Urinary bladder (tissue), 4 donors: Measurements from ENCODE around the gene SRXN1. TPM values are rescaled to one million over a fixed set of nuclear protein-coding genes. Genes with fewer than 3 reads are reported as not detected.

Experiments used
- DNase-seq: peaks from one replicate; pipeline ENCODE4 v3.0.0-alpha.2; 2015; ENCODE audit errors: extremely low spot score
- H3K27ac ChIP-seq: one replicate; pipeline ENCODE4 v1.5.1; 2013; ENCODE audit warnings: low read depth, mild to moderate bottlenecking, moderate library complexity
- H3K36me3 ChIP-seq: one replicate; pipeline ENCODE4 v1.6.1; 2013; ENCODE audit warnings: mild to moderate bottlenecking, moderate library complexity; ENCODE audit not compliant: insufficient read depth
- H3K4me1 ChIP-seq: one replicate; pipeline ENCODE4 v1.6.1; 2013; ENCODE audit warnings: mild to moderate bottlenecking, moderate library complexity; ENCODE audit not compliant: insufficient read depth
- H3K4me3 ChIP-seq: one replicate; pipeline ENCODE4 v1.5.1; 2013; ENCODE audit warnings: low read depth, low read length
- WGBS: extraction: QIAGEN DNeasy Blood & Tissue Kit; methylation state at CpG from one replicate; pipeline ENCODE4 v1.1.7; 2013; 5-methylcytosine and 5-hydroxymethylcytosine counted together
- polyA plus RNA-seq: library from polyadenylated mRNA; stranded (reverse); fragments of 200-250 nt; gene quantifications from one replicate; pipeline ENCODE4 v1.2.3, GENCODE V29; 2013
- total RNA-seq: library from RNA; depleted of rRNA; stranded (reverse); fragments of >200 nt; gene quantifications from one replicate; pipeline ENCODE4 v1.2.3, GENCODE V29; 2014
- donor health status: healthy with polysubstance abuse.
- donor health status: healthy.

The SRXN1 gene
- total and polyA plus RNA-seq, 2 donors, result 11.9 to 44.1 TPM

GRCh38 chr20:687468-688203, 34.6 kb upstream of the SRXN1 start:
- DNase-seq, result no peak
- no peak overlapping the region for H3K4me3 ChIP-seq
- no peaks in the 10 kb centered on the region for H3K4me1 ChIP-seq
- no peak overlapping the region for H3K27ac ChIP-seq
- WGBS, result 70% methylated on average over 9 of the region's 9 CpGs
- H3K36me3 ChIP-seq, result no peaks in the 10 kb centered on the region

DNA sequence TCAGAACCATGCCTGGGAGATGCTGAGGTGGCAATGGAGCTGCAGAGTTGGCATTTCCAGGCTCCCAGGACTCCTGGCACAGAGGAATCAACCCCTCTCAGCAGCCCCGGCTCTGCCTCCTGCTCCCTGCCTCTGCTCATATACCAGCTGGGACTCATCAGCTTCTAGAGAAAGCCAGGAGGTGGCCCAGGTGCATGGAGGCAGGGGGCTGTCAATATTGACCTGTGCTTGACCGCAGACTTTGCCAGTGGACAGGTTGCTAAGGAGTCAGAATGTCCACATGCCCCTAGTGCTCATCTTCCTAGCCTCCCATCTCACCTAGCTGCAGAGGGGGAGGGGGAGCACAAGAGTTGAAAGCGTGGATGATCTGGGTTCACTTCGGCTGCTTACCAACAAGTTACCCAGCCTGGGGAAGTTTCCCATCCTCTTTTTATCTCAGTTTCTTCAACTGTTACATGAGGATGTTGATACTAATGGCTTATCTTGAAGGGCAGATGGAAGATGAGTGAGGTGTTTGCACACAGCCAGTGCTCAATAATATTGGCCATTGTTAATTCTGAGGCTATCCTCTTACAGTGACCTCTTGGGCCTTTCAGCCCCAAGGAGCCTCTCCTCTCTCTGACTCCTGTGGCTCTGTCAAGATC, 31.8 kb upstream of the SRXN1 start:
- H3K36me3 ChIP-seq, result no peaks in the 10 kb centered on the region
- H3K4me3 ChIP-seq, result no peak overlapping the region
- H3K4me1 ChIP-seq, result no peaks in the 10 kb centered on the region
- no peak for DNase-seq
- H3K27ac ChIP-seq, result no peak overlapping the region
- WGBS, result 64% methylated on average over 4 of the region's 4 CpGs

GRCh38 chr20:682123-682522, 29.1 kb upstream of the SRXN1 start:
- WGBS, result 45% methylated on average over 1 of the region's 1 CpG
- Histone ChIP-seq H3K4me1 (no peaks in the 10 kb centered on the region), H3K27ac (no peak overlapping the region), H3K4me3 (no peak overlapping the region), H3K36me3 (no peaks in the 10 kb centered on the region)
- no peak for DNase-seq

- Histone ChIP-seq H3K4me3 (no peak overlapping the region), H3K36me3 (no peaks in the 10 kb centered on the region), H3K27ac (no peak overlapping the region), H3K4me1 (peaks cover 1% of the 10 kb centered on the region)
- WGBS, result 80% methylated on average over 2 of the region's 2 CpGs
- DNase-seq, result no peak
Observed at GRCh38 chr20:680638-681187, 27.7 kb upstream of the SRXN1 start.

DNA sequence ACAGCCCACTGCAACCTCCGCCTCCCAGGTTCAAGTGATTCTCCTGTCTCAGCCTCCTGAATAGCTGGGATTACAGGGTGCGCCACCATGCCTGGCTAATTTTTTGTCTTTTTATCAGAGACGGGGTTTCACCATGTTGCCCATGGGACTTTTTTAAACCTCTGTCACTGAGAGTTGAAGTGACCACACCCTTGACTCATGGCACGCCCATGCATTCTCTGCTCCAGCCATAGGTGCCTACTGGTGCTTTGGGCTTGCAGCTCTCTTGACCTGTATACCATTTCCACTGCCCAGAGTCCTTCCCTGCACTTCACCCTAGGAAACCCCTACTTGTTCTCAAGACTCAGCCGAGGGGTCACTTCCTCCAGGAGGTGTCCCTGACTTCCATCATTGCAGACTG, 25.0 kb upstream of the SRXN1 start:
- Histone ChIP-seq H3K4me3 (no peak overlapping the region), H3K27ac (no peak overlapping the region), H3K4me1 (peaks cover 4% of the 10 kb centered on the region), H3K36me3 (no peaks in the 10 kb centered on the region)
- whole genome bisulfite sequencing, result 91% methylated on average over 5 of the region's 5 CpGs
- no peak for DNase-seq

- no peak overlapping the region for H3K4me3 ChIP-seq
- DNase-seq, result no peak
- 58% methylated on average over 3 of the region's 3 CpGs for WGBS
Observed at GRCh38 chr20:676967-677366, 24.0 kb upstream of the SRXN1 start.

GRCh38 chr20:676315-676937, 23.4 kb upstream of the SRXN1 start:
- no peak for DNase-seq
- H3K4me1 ChIP-seq, result peaks cover 4% of the 10 kb centered on the region
- 2% methylated on average over 24 of the region's 24 CpGs for WGBS
- H3K27ac ChIP-seq, result no peak overlapping the region
- H3K4me3 ChIP-seq, result no peak overlapping the region
- H3K36me3 ChIP-seq, result no peaks in the 10 kb centered on the region

More at GRCh38 chr20:676967-677366, 24.0 kb upstream of the SRXN1 start:
- H3K4me1 ChIP-seq, result peaks cover 4% of the 10 kb centered on the region
- H3K36me3 ChIP-seq, result no peaks in the 10 kb centered on the region
- no peak overlapping the region for H3K27ac ChIP-seq

- DNase-seq, result peak; percentile 31
- H3K27ac ChIP-seq, result no peak within 1 kb of the TSS
- H3K4me3 ChIP-seq, result no peak within 1 kb of the TSS
- peaks cover 4% of the 10 kb centered on the region for H3K4me1 ChIP-seq
- no peaks in the 10 kb centered on the region for H3K36me3 ChIP-seq
- WGBS, result under 1% methylated on average over 69 of the region's 69 CpGs
Observed at GRCh38 chr20:675453-676314, 22.7 kb upstream of the SRXN1 start, which contains the start of gene SCRT2. SCRT2 (minus strand) TSS chr20:675802; CDS start chr20:675601, 201 bp downstream.

DNA sequence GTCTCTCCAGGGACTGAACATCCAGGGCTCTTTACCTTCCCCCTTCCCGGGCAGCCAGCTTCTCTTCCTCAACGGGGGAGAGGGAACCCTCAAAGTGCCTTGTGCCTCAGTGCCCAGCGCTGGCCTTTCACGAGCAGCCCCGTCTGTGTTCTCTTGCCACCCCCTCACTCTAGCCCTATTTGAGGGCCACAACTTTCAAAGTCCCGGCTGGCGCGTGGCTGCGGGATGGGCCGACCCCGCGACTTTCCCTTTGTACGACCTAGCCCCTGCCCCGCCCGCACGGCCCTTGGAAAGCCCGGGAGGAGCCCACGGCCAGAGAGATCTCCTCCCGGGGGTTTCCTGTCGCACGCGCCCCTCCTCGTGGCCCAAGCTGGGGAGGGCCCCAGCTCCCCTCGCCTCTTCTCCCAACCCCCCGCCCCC, 22.0 kb upstream of the SRXN1 start:
- DNase-seq, result no peak
- Histone ChIP-seq H3K4me1 (peaks cover 4% of the 10 kb centered on the region), H3K4me3 (no peak overlapping the region), H3K27ac (no peak overlapping the region), H3K36me3 (no peaks in the 10 kb centered on the region)
- WGBS, result 3% methylated on average over 25 of the region's 25 CpGs

- WGBS, result 50% methylated on average over 3 of the region's 3 CpGs
- Histone ChIP-seq H3K4me3 (no peak overlapping the region), H3K36me3 (no peaks in the 10 kb centered on the region), H3K4me1 (peaks cover 4% of the 10 kb centered on the region), H3K27ac (no peak overlapping the region)
- DNase-seq, result no peak
Observed at GRCh38 chr20:673603-674001, 20.6 kb upstream of the SRXN1 start.

- DNase-seq, result no peak
- no peak overlapping the region for H3K4me3 ChIP-seq
- peaks cover 4% of the 10 kb centered on the region for H3K4me1 ChIP-seq
- H3K36me3 ChIP-seq, result no peaks in the 10 kb centered on the region
- 33% methylated on average over 7 of the region's 7 CpGs for WGBS
- no peak overlapping the region for H3K27ac ChIP-seq
Observed at GRCh38 chr20:672963-673602, 20.1 kb upstream of the SRXN1 start.

DNA sequence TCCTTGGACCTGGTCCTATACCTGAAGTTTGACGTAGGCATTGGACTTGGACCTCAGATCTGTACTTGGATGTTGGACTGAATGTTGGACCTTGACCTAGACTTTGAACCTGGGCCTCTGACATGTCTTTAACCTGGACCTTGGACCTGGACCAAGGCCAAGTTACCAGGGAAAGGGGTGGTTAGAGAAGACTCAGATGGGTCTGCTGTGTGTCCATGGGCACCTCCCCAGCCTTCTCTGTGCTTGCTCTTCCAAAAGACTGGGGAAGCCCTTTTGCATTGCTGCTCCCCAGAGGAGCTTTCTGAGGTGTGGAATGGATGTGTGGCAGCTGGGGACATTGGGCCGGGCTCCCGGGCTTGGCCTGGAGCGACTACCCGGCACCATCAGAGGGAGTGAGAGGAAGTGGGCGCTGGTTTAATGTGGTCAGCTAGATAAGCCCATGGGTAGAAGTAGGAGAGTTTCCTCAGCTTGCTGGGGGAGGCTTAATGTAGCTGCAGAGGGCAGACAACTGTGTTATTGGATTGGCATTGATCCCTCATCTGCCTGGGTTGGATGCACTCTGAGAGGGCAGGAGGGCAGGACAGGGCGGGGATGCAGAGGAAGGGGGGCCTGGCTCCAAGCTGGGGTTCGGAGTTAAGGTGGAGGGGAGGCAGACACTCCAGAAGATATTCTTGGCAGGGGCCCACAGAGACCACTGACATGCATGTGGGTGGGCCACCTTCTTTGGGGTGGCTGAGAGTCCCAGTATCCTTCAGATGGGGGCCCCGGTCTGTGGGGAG, 18.4 kb upstream of the SRXN1 start:
- Histone ChIP-seq H3K4me1 (peaks cover 4% of the 10 kb centered on the region), H3K36me3 (no peaks in the 10 kb centered on the region), H3K27ac (no peak overlapping the region), H3K4me3 (no peak overlapping the region)
- DNase-seq, result no peak
- 64% methylated on average over 9 of the region's 9 CpGs for WGBS
